H4 (cell line): ENCODE results near the gene NCK2. TPM values are rescaled to one million over a fixed set of nuclear protein-coding genes. Genes with fewer than 3 reads are reported as not detected.
A peak's percentile ranks its signal among the peaks of the same experiment; 100 is the strongest.

ENCODE experiments used
- DNase-seq: peaks from one replicate; pipeline ENCODE4 v3.0.0-alpha.2; 2015; ENCODE audit warnings: low spot score
- total RNA-seq: library from RNA; depleted of rRNA; stranded (reverse); fragments of >200 nt; shearing (Covaris generic); gene quantifications from 2 replicates; pipeline ENCODE4 v1.2.3, GENCODE V29; 2014

Gene NCK2
- total RNA-seq, 1 experiment from 2014 or later: 17.6 TPM

GRCh38 chr2:105919826-105920225, 175.1 kb downstream of the NCK2 start:
- DNase-seq: peak; percentile 38

DNA sequence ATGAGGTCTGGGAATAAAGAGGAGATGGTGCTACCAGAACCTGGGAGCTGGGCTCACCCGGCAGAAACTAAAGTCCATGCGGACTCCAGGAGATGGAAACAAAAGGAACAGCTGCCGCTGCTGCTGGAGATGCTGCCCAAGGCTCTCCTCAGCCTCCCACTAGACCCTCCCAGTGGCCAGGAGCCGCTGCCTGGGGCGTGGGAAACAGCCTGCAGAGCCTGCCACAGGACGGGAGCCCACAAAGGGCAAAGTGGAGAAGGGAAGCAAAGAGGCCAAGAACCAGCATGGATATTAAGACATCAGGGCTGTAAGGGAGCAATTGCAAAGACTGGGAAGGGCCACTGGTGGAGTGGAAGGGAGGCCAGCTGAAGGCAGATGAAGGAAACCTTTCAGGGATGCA, 179.6 kb downstream of the NCK2 start:
- no peak for DNase-seq

DNA sequence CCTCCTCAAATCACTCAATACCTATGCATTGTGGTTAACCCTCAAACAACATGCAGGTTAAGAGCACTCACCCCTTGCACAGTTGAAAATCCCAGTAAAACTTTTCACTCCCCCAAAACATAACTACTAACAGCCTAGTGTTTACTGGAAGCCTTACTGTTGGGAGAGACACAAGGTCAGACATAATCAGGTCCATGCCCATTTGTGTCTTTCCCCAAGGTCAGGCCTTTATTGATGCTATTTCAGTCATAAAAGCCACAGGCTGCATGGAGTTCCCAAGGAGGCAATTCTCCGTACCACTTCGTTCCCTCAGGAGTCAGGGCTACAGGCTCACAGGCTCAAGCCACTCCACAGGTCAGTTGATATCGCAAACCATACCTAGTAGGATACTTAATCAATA, 180.2 kb downstream of the NCK2 start:
- no peak for DNase-seq

DNA sequence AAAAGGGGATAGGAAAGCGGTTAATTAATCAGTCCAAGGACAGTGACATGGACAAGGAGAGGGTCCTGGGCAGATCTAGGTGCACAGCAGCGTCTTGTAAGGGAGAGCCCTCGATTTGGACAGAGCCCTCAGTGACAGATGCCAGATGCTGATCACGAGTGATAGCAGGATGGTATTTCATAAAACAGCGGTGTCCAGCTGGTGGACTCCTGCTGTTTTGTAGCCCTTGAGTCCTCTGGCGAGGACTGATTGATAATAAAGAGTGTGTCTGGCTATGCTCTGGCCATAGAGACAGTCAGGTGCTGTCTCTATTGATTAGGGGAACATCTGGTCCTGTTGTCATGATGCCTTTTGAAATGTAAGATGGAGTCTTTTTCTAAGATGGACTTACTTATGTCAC, 180.7 kb downstream of the NCK2 start:
- DNase-seq: no peak

DNA sequence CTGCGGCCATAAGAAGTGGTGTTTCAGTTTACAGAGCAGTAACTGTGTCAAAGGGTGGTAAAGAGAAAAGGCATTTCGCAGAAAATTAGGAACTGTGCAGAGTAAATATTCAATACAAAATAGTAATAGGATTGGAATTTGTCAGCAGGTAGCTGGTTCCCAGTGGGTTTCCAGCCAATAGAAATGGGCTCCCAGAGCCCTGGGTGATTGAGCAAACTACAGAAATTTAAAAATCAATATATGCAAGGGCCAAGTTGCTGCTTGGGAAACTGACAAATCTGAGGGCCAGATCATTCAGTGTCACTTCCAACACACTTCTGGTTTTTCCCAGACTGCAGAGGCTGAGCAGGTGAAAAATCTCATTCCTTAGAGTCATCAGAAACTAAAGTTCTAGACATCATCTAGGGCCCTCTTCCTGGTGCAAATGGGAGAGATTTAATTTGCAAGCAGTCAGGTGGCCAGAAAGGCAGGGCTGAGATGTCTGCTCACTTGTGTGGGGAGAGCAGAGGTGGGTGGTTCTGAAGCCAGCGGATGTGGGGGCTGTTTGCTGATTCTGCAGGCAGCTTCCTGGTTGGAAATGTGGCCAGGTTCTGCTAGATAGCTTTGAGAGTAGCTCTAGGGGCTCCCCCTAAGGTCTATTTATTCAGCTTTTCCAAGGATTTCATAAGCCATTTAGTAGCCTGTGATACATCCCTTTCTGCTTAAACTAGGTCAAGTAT, 182.4 kb downstream of the NCK2 start:
- DNase-seq: no peak

DNA sequence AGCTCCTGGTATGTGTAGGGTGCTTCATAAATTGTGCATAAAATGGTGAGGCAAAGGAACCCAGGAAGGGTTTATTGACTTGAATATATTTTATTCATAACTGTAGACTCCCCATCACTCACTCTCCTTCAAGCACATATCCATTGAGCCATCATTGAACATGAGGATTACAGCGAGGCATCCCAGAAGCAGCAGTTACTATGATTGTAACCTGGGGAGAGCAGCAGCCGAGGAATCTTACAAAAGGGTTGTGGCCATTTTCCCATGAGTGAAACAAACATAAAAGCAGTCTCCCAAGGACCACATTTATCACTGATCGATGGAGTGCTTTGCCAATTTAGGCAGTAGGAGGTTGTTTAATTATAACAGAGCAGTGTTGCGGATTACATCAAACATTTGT, 183.4 kb downstream of the NCK2 start:
- no peak for DNase-seq

- DNase-seq: no peak
Observed at GRCh38 chr2:105928563-105928962, 183.9 kb downstream of the NCK2 start.

DNA sequence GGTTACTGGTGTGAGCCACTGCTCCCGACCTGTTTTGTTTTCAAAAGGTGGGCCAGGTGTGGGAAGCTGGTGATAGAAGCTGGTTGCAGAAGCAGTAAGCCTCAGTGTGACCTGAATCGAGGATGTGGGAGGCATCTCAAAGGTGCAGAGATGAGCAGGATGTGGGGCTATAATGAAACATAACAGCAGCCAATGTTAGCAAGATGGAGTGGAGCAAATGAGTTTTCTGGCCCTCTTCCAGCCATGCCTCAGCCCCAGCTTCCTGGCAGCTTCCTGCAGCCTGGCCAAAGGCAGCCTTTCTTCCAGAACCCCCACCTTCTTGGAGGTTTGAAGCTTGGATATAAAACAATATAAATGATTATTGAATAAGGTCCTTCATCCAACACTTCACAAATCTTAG, 184.8 kb downstream of the NCK2 start:
- DNase-seq: no peak

DNA sequence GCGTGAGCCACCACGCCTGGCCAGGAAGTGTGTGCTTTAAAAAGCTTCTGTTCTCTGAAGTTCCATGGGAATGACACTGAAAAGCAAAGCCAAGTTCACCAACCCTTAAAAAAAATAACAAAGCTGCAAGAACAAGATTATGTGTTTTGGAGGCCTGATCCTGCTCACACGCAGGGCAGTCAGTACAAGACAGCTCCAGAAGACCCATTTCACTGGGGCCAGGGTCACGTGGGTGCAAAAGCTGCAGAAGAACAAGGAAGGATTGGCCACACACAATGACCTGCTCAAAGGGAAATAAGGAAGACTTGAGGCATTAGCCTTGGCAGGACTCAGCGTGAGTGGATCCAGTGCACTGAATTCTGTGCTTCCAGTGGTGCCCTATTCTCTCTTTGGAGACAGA, 187.9 kb downstream of the NCK2 start:
- DNase-seq: no peak

DNA sequence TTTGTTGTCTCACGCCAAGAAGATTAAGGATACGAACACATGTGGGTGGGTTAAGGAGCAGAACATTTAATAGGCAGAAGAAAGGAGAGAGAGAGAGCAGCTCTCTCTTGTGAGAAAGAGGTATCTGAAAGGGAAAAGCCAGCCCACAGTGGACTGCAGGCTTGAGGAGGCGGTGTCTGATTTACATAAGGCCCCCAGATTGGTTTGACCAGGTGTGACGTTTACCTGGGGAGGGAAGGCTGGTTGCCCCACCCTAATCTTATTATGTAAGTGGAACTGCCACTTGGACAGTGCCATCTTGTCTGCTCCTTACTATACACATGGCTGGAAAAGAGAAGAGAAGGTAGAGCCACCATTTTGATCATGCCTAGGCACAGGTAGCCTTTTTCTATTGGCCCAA, 189.2 kb downstream of the NCK2 start:
- DNase-seq: no peak

- DNase-seq: no peak
Observed at GRCh38 chr2:105934467-105934866, 189.8 kb downstream of the NCK2 start.

DNA sequence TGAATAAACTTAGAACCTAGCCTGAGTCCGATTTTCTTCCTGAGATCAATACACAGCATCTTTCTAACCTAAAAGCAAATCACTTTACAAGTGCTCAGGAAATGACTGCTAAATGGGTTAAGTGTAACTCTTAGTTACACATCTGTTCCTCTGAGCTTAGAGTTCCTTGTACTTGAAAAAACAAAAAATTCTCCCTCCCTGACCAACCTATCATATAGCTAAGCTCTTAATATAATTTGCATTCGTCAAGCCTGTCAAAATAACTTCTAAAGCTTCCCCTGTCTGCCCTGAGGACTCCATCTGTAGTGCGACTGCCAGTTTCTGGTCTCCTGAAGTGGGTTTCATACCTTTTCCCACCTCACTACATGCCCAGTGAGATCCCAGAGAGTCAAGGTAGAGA, 190.4 kb downstream of the NCK2 start:
- no peak for DNase-seq

GRCh38 chr2:105936954-105937353, 192.2 kb downstream of the NCK2 start:
- DNase-seq: no peak

DNA sequence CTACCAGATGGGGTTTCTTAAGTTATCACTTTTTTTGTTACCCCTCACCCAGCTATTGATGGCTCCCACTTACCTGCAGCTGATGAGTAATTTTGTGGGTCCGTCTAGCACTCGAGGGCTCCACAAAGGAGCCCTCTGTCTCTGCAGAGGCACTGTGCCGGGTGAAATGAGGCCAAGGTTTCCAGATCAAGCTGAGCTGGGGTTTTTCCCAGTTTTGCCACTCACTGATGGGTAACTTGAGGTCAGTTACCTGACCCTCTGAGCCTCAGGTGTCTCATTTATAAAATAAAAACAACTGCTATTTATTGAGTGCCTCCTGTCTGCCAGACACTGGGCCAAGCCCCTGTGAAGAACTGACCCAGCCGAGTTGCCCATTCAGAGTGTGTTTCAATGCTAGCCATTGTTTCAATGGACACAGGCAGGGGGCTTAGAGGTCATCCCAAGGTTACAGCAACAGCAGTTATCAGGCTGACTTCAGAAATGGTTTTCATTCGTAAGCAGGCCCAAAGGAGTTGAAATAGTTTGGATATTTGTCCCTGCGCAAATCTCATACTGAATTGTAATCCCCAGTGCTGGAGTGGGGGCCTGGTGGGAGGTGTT, 192.9 kb downstream of the NCK2 start:
- no peak for DNase-seq
